HL-60 (cell line): Measurements from ENCODE around the gene SFI1.
"Not testable (repeated sequence)": the region's sequence is repeated elsewhere in the genome, so short reads cannot be mapped to it uniquely, and the experiment has no call there.

Source experiments
- DNase-seq, 2 experiments: peaks; one replicate each; pipeline ENCODE4 v3.0.0-alpha.2; 2010 to 2020; ENCODE audit warnings: low read depth in 1 of 2, low spot score in 1 of 2
- H3K27ac ChIP-seq: fragments of 250-450 bp; sonication (Bioruptor Pico); replicated peaks from 2 replicates; pipeline ENCODE4 v1.5.1; 2020; ENCODE audit warnings: mild to moderate bottlenecking, moderate library complexity
- H3K27me3 ChIP-seq: fragments of 250-450 bp; sonication (Bioruptor Pico); 2 replicates; pipeline ENCODE4 v1.5.1; 2021; ENCODE audit warnings: mild to moderate bottlenecking, moderate library complexity; ENCODE audit not compliant: insufficient read depth, poor library complexity, severe bottlenecking
- H3K4me3 ChIP-seq: replicated peaks from 2 replicates; pipeline ENCODE4 v1.5.1; 2011; ENCODE audit warnings: mild to moderate bottlenecking, control low read depth, low read length; ENCODE audit not compliant: insufficient read depth
- GABPA ChIP-seq: IDR thresholded peaks from 2 replicates; pipeline ENCODE4 v1.6.1; 2012; ENCODE audit warnings: low read depth
- POLR2AphosphoS5 ChIP-seq: IDR thresholded peaks from 2 replicates; pipeline ENCODE4 v1.6.1; 2012; ENCODE audit warnings: low read depth
- SPI1 ChIP-seq: IDR thresholded peaks from 2 replicates; pipeline ENCODE4 v1.6.1; 2012; ENCODE audit warnings: low read depth, mild to moderate bottlenecking, borderline replicate concordance
- TF ChIP-seq, protein P1 (sequence below): IDR thresholded peaks from one replicate; pipeline ENCODE4 v1.5.1; 2011; ENCODE audit warnings: low read length, control low read depth, inconsistent platforms; ENCODE audit not compliant: insufficient read depth
- TF ChIP-seq, protein P2 (sequence below): IDR thresholded peaks from 2 replicates; pipeline ENCODE4 v1.6.1; 2012; ENCODE audit warnings: low read depth; ENCODE audit not compliant: insufficient replicate concordance

SFI1 gene

GRCh38 chr22:31520051-31520450 is 23.7 kb downstream of the SFI1 start:
- Histone ChIP-seq H3K4me3 (no peak overlapping the region), H3K27ac (no peak overlapping the region), H3K27me3 (no peaks in the 10 kb centered on the region)
- TF ChIP-seq, protein P1, sequence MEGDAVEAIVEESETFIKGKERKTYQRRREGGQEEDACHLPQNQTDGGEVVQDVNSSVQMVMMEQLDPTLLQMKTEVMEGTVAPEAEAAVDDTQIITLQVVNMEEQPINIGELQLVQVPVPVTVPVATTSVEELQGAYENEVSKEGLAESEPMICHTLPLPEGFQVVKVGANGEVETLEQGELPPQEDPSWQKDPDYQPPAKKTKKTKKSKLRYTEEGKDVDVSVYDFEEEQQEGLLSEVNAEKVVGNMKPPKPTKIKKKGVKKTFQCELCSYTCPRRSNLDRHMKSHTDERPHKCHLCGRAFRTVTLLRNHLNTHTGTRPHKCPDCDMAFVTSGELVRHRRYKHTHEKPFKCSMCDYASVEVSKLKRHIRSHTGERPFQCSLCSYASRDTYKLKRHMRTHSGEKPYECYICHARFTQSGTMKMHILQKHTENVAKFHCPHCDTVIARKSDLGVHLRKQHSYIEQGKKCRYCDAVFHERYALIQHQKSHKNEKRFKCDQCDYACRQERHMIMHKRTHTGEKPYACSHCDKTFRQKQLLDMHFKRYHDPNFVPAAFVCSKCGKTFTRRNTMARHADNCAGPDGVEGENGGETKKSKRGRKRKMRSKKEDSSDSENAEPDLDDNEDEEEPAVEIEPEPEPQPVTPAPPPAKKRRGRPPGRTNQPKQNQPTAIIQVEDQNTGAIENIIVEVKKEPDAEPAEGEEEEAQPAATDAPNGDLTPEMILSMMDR, result no peak
- TF ChIP-seq POLR2AphosphoS5 (no peak), SPI1 (no peak), GABPA (no peak)
- TF ChIP-seq, protein P2, sequence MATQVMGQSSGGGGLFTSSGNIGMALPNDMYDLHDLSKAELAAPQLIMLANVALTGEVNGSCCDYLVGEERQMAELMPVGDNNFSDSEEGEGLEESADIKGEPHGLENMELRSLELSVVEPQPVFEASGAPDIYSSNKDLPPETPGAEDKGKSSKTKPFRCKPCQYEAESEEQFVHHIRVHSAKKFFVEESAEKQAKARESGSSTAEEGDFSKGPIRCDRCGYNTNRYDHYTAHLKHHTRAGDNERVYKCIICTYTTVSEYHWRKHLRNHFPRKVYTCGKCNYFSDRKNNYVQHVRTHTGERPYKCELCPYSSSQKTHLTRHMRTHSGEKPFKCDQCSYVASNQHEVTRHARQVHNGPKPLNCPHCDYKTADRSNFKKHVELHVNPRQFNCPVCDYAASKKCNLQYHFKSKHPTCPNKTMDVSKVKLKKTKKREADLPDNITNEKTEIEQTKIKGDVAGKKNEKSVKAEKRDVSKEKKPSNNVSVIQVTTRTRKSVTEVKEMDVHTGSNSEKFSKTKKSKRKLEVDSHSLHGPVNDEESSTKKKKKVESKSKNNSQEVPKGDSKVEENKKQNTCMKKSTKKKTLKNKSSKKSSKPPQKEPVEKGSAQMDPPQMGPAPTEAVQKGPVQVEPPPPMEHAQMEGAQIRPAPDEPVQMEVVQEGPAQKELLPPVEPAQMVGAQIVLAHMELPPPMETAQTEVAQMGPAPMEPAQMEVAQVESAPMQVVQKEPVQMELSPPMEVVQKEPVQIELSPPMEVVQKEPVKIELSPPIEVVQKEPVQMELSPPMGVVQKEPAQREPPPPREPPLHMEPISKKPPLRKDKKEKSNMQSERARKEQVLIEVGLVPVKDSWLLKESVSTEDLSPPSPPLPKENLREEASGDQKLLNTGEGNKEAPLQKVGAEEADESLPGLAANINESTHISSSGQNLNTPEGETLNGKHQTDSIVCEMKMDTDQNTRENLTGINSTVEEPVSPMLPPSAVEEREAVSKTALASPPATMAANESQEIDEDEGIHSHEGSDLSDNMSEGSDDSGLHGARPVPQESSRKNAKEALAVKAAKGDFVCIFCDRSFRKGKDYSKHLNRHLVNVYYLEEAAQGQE, result no peak
- DNase-seq, result no peak

DNA sequence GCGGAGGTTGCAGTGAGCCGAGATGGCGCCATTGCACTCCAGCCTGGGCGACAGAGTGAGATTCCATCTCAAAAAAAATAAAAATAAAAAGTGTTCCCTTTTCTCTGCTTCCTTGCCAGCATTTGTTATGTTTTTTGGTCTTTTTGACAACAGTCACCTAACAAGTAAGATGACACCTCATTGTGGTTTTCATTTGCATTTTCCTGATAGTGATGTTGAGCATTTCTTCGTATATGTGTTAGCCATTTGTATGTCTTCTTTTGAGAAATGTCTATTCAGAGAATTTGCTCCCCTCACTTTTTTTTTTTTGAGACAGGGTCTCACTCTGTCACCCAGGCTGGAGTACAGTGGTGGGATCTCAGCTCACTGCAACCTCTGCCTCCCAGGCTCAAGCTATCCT is 27.8 kb downstream of the SFI1 start:
- H3K27ac ChIP-seq, DNase-seq, H3K4me3 ChIP-seq, H3K27me3 ChIP-seq: not testable (repeated sequence)

- TF ChIP-seq GABPA (no peak), POLR2AphosphoS5 (no peak), SPI1 (no peak)
- TF ChIP-seq, protein P2, result no peak
- TF ChIP-seq, protein P1, result no peak
- DNase-seq, result no peak
- H3K27ac ChIP-seq, result no peak overlapping the region
Measured at GRCh38 chr22:31526270-31526669, 29.9 kb downstream of the SFI1 start.

DNA sequence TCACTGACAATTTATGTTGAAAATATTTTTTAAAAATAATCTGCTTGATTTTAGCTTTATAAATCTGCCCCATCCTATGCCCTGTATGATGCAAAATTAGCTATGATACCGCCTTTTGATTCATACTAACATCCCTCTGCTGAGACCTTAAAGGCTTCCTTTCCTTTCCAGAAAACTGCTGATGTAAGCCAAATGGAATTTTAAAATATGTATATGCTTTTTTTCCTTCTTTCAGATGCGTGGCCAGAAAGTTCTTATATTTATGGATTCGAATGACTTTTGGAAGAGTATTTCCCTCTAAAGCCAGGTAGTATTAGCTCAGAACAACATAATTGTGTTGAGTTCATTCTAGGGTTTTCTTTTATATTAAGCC is 34.5 kb downstream of the SFI1 start:
- DNase-seq, result no peak
- Histone ChIP-seq H3K27ac (no peak overlapping the region), H3K4me3 (no peak overlapping the region), H3K27me3 (no peaks in the 10 kb centered on the region)
- TF ChIP-seq GABPA (no peak), SPI1 (no peak), POLR2AphosphoS5 (no peak)
- TF ChIP-seq, protein P1, result no peak
- TF ChIP-seq, protein P2, result no peak

More at GRCh38 chr22:31526270-31526669, 29.9 kb downstream of the SFI1 start:
- no peak overlapping the region for H3K4me3 ChIP-seq
- no peaks in the 10 kb centered on the region for H3K27me3 ChIP-seq
